ENCODE data around the gene RAB3B.
"Not testable (repeated sequence)": the region's sequence is repeated elsewhere in the genome, so short reads cannot be mapped to it uniquely, and the experiment has no call there.

The RAB3B gene

GRCh38 chr1:51875836-51876235 lies 114.7 kb downstream of the RAB3B start:
- TF ChIP-seq TAF1 (IDR thresholded peaks at IDR 0.05; ENCODE audit: borderline replicate concordance, low read depth, low read length) (no peak), POLR2AphosphoS5 (IDR thresholded peaks at IDR 0.05; ENCODE audit: low read depth, low read length) (no peak), POLR2A (IDR thresholded peaks at IDR 0.05; ENCODE audit: low read depth, low read length) (no peak)
- DNase-seq (ENCODE audit: insufficient read length): no peak
- no peak for FAIRE-seq

- no peak for DNase-seq (ENCODE audit: insufficient read length)
- FAIRE-seq: no peak
- TF ChIP-seq POLR2A (IDR thresholded peaks at IDR 0.05; ENCODE audit: low read depth, low read length): no peak
- no peak for TF ChIP-seq POLR2AphosphoS5 (IDR thresholded peaks at IDR 0.05; ENCODE audit: low read depth, low read length)
- TF ChIP-seq TAF1 (IDR thresholded peaks at IDR 0.05; ENCODE audit: borderline replicate concordance, low read depth, low read length): no peak
These were observed 115.2 kb downstream of the RAB3B start for GRCh38 chr1:51875291-51875772.

GRCh38 chr1:51873270-51873669 lies 117.2 kb downstream of the RAB3B start:
- FAIRE-seq; DNase-seq (ENCODE audit: insufficient read length): not testable (repeated sequence)

GRCh38 chr1:51871351-51871975 lies 119.0 kb downstream of the RAB3B start:
- TF ChIP-seq POLR2AphosphoS5 (IDR thresholded peaks at IDR 0.05; ENCODE audit: low read depth, low read length) (no peak), TAF1 (IDR thresholded peaks at IDR 0.05; ENCODE audit: borderline replicate concordance, low read depth, low read length) (no peak), POLR2A (IDR thresholded peaks at IDR 0.05; ENCODE audit: low read depth, low read length) (no peak)
- DNase-seq (ENCODE audit: insufficient read length) (no peak), FAIRE-seq (no peak)

- DNase-seq (ENCODE audit: insufficient read length) (no peak), FAIRE-seq (no peak)
- TF ChIP-seq POLR2AphosphoS5 (IDR thresholded peaks at IDR 0.05; ENCODE audit: low read depth, low read length) (no peak), TAF1 (IDR thresholded peaks at IDR 0.05; ENCODE audit: borderline replicate concordance, low read depth, low read length) (no peak), POLR2A (IDR thresholded peaks at IDR 0.05; ENCODE audit: low read depth, low read length) (no peak)
These were observed 119.7 kb downstream of the RAB3B start for GRCh38 chr1:51870603-51871350.

GRCh38 chr1:51867479-51868232 lies 122.8 kb downstream of the RAB3B start:
- no peak for FAIRE-seq
- no peak for TF ChIP-seq POLR2A (IDR thresholded peaks at IDR 0.05; ENCODE audit: low read depth, low read length)
- TF ChIP-seq POLR2AphosphoS5 (IDR thresholded peaks at IDR 0.05; ENCODE audit: low read depth, low read length): no peak
- no peak for TF ChIP-seq TAF1 (IDR thresholded peaks at IDR 0.05; ENCODE audit: borderline replicate concordance, low read depth, low read length)
- no peak for DNase-seq (ENCODE audit: insufficient read length)

- TF ChIP-seq TAF1 (IDR thresholded peaks at IDR 0.05; ENCODE audit: borderline replicate concordance, low read depth, low read length): no peak
- TF ChIP-seq POLR2A (IDR thresholded peaks at IDR 0.05; ENCODE audit: low read depth, low read length): no peak
- no peak for TF ChIP-seq POLR2AphosphoS5 (IDR thresholded peaks at IDR 0.05; ENCODE audit: low read depth, low read length)
- FAIRE-seq (peak; percentile 46), DNase-seq (ENCODE audit: insufficient read length) (no peak)
These were observed 127.1 kb downstream of the RAB3B start for GRCh38 chr1:51863384-51863783.

GRCh38 chr1:51861669-51862068 lies 128.8 kb downstream of the RAB3B start:
- TF ChIP-seq TAF1 (IDR thresholded peaks at IDR 0.05; ENCODE audit: borderline replicate concordance, low read depth, low read length): no peak
- no peak for TF ChIP-seq POLR2AphosphoS5 (IDR thresholded peaks at IDR 0.05; ENCODE audit: low read depth, low read length)
- no peak for TF ChIP-seq POLR2A (IDR thresholded peaks at IDR 0.05; ENCODE audit: low read depth, low read length)
- DNase-seq (ENCODE audit: insufficient read length): no peak
- FAIRE-seq: no peak

- FAIRE-seq (no peak), DNase-seq (ENCODE audit: insufficient read length) (no peak)
- TF ChIP-seq POLR2AphosphoS5 (IDR thresholded peaks at IDR 0.05; ENCODE audit: low read depth, low read length) (no peak), POLR2A (IDR thresholded peaks at IDR 0.05; ENCODE audit: low read depth, low read length) (no peak), TAF1 (IDR thresholded peaks at IDR 0.05; ENCODE audit: borderline replicate concordance, low read depth, low read length) (no peak)
These were observed 130.8 kb downstream of the RAB3B start for GRCh38 chr1:51859735-51860134.

- TF ChIP-seq TAF1 (IDR thresholded peaks at IDR 0.05; ENCODE audit: borderline replicate concordance, low read depth, low read length) (no peak), POLR2A (IDR thresholded peaks at IDR 0.05; ENCODE audit: low read depth, low read length) (no peak), POLR2AphosphoS5 (IDR thresholded peaks at IDR 0.05; ENCODE audit: low read depth, low read length) (no peak)
- FAIRE-seq: no peak
- DNase-seq (ENCODE audit: insufficient read length): no peak
These were observed 131.2 kb downstream of the RAB3B start for GRCh38 chr1:51859333-51859732.

- TF ChIP-seq TAF1 (IDR thresholded peaks at IDR 0.05; ENCODE audit: borderline replicate concordance, low read depth, low read length): no peak
- TF ChIP-seq POLR2AphosphoS5 (IDR thresholded peaks at IDR 0.05; ENCODE audit: low read depth, low read length): no peak
- no peak for TF ChIP-seq POLR2A (IDR thresholded peaks at IDR 0.05; ENCODE audit: low read depth, low read length)
- DNase-seq (ENCODE audit: insufficient read length) (no peak), FAIRE-seq (no peak)
These were observed 131.6 kb downstream of the RAB3B start for GRCh38 chr1:51858892-51859291.

All from GM12892 (cell line).